GM23338 (cell line): ENCODE data around the gene SCN2B. TPM values are rescaled to one million over a fixed set of nuclear protein-coding genes. Genes with fewer than 3 reads are reported as not detected.

Experiments used
- ATAC-seq: fragments of 200-7000 bp; cut with Tn5 transposase; 3 replicates; pipeline ENCODE4 v1.9.1; 2020
- DNase-seq: peaks from one replicate; pipeline ENCODE4 v3.0.0-alpha.2; 2015; ENCODE audit warnings: low spot score
- H2AFZ ChIP-seq: fragments of 200-600 bp; sonication (generic); 2 replicates; pipeline ENCODE4 v1.8.0; 2016; ENCODE audit warnings: antibody characterized with exemption, mild to moderate bottlenecking, moderate library complexity
- H3F3A ChIP-seq: fragments of 200-600 bp; sonication (generic); replicated peaks from 2 replicates; pipeline ENCODE4 v1.8.0; 2017; ENCODE audit warnings: antibody characterized with exemption, mixed run types, low read depth
- H3K27ac ChIP-seq: fragments of 200-600 bp; sonication (generic); 2 replicates; pipeline ENCODE4 v1.6.1; 2016; ENCODE audit warnings: low read depth
- H3K27me3 ChIP-seq: fragments of 200-600 bp; sonication (generic); 2 replicates; pipeline ENCODE4 v1.8.0; 2016; ENCODE audit warnings: mild to moderate bottlenecking, mixed run types, moderate library complexity; ENCODE audit not compliant: insufficient read depth
- H3K36me3 ChIP-seq: fragments of 200-600 bp; sonication (generic); 2 replicates; pipeline ENCODE4 v1.8.0; 2016; ENCODE audit warnings: mild to moderate bottlenecking; ENCODE audit not compliant: insufficient read depth
- H3K4me1 ChIP-seq: fragments of 200-600 bp; sonication (generic); 2 replicates; pipeline ENCODE4 v1.8.0; 2016; ENCODE audit warnings: mild to moderate bottlenecking, moderate library complexity; ENCODE audit not compliant: insufficient read depth
- H3K4me2 ChIP-seq: fragments of 200-600 bp; sonication (generic); 2 replicates; pipeline ENCODE4 v1.7.1; 2017; ENCODE audit warnings: mixed run types
- H3K4me3 ChIP-seq: fragments of 200-600 bp; sonication (generic); 2 replicates; pipeline ENCODE4 v1.6.1; 2016; ENCODE audit warnings: mixed run types
- H3K79me2 ChIP-seq: fragments of 200-600 bp; sonication (generic); replicated peaks from 2 replicates; pipeline ENCODE4 v1.8.0; 2017; ENCODE audit warnings: mild to moderate bottlenecking; ENCODE audit not compliant: insufficient read depth
- H3K9me2 ChIP-seq: fragments of 200-600 bp; sonication (generic); 2 replicates; pipeline ENCODE4 v1.8.0; 2017; ENCODE audit not compliant: insufficient read depth
- H4K20me1 ChIP-seq: fragments of 200-600 bp; sonication (generic); replicated peaks from 2 replicates; pipeline ENCODE4 v1.8.0; 2017; ENCODE audit warnings: mild to moderate bottlenecking; ENCODE audit not compliant: insufficient read depth
- H3K27ac Mint-ChIP-seq: 2 replicates; pipeline ENCODE4 v1.8.0; 2020; ENCODE audit warnings: inconsistent platforms, mild to moderate bottlenecking, moderate library complexity, mixed read lengths
- H3K27me3 Mint-ChIP-seq: 3 replicates; pipeline ENCODE4 v1.8.0; 2022; ENCODE audit warnings: low read depth, mild to moderate bottlenecking, moderate library complexity, mixed read lengths, inconsistent platforms; ENCODE audit not compliant: insufficient read depth, poor library complexity
- H3K36me3 Mint-ChIP-seq: 3 replicates; pipeline ENCODE4 v1.8.0; 2021; ENCODE audit warnings: low read depth, mild to moderate bottlenecking, inconsistent platforms, moderate library complexity, mixed read lengths
- H3K4me1 Mint-ChIP-seq: 3 replicates; pipeline ENCODE4 v1.8.0; 2020; ENCODE audit warnings: mild to moderate bottlenecking, inconsistent platforms, mixed read lengths
- H3K4me3 Mint-ChIP-seq: 3 replicates; pipeline ENCODE4 v1.8.0; 2021; ENCODE audit warnings: moderate library complexity, mild to moderate bottlenecking, inconsistent platforms, mixed read lengths
- H3K9me3 Mint-ChIP-seq: 3 replicates; pipeline ENCODE4 v1.8.0; 2020; ENCODE audit warnings: moderate library complexity, mild to moderate bottlenecking, inconsistent platforms, mixed read lengths
- CREB1 ChIP-seq: fragments of 250-450 bp; sonication (Bioruptor Pico); IDR thresholded peaks from 2 replicates; pipeline ENCODE4 v1.5.0; 2020; ENCODE audit warnings: low read depth, mild to moderate bottlenecking, moderate library complexity
- CTCF ChIP-seq, 2 experiments: fragments of 200-600 bp in 1 of 2; sonication (generic) in 1 of 2; conservative IDR thresholded peaks; 2 replicates each; pipeline versions ENCODE4 v1.5.1 to v1.6.1; 2016 to 2017; ENCODE audit warnings: antibody characterized with exemption in 2 of 2, low read depth in 2 of 2, mild to moderate bottlenecking in 2 of 2, moderate library complexity in 1 of 2
- ETS1 ChIP-seq: IDR thresholded peaks from 2 replicates; pipeline ENCODE4 v1.6.1; 2016; ENCODE audit warnings: antibody characterized with exemption
- EZH2 ChIP-seq: fragments of 200-600 bp; sonication (generic); IDR thresholded peaks from one replicate; pipeline ENCODE4 v1.8.0; 2017; ENCODE audit warnings: antibody characterized with exemption, mild to moderate bottlenecking, low read depth; ENCODE audit not compliant: unreplicated experiment
- JUNB ChIP-seq: IDR thresholded peaks from one replicate; pipeline ENCODE4 v1.6.1; 2016; ENCODE audit warnings: antibody characterized with exemption; ENCODE audit not compliant: unreplicated experiment
- POLR2AphosphoS5 ChIP-seq: IDR thresholded peaks from 2 replicates; pipeline ENCODE4 v1.6.1; 2016; ENCODE audit warnings: antibody characterized with exemption, low read depth
- REST ChIP-seq: IDR thresholded peaks from one replicate; pipeline ENCODE4 v1.6.1; 2018; ENCODE audit warnings: antibody characterized with exemption; ENCODE audit not compliant: unreplicated experiment
- STAT1 ChIP-seq: IDR thresholded peaks from one replicate; pipeline ENCODE4 v1.6.1; 2016; ENCODE audit warnings: antibody characterized with exemption; ENCODE audit not compliant: unreplicated experiment
- ZNF114 ChIP-seq: fragments of 250-450 bp; sonication (Bioruptor Pico); IDR thresholded peaks from 2 replicates; pipeline ENCODE4 v1.5.0; 2020; ENCODE audit warnings: mild to moderate bottlenecking, moderate library complexity
- ZNF462 ChIP-seq: fragments of 250-450 bp; sonication (Bioruptor Pico); IDR thresholded peaks from 2 replicates; pipeline ENCODE4 v1.5.0; 2020; ENCODE audit warnings: mild to moderate bottlenecking, moderate library complexity
- polyA plus RNA-seq: library from polyadenylated mRNA; unstranded; fragments of >200 nt; fragmentation: Nextera tagmentation; extraction: Ambion mirVana; gene quantifications from 2 replicates; pipeline ENCODE4 v1.2.1, GENCODE V29; 2016
- total RNA-seq: library from RNA; depleted of rRNA; stranded (reverse); fragments of >200 nt; shearing (Covaris generic); gene quantifications from 2 replicates; pipeline ENCODE4 v1.2.3, GENCODE V29; 2014

Gene SCN2B
- total and polyA plus RNA-seq, 2 experiments from 2014 or later, result 0.03 TPM; not detected in 1

- TF ChIP-seq ZNF462 (CRISPR knock-in tag) (no peak), JUNB (no peak), ETS1 (no peak), POLR2AphosphoS5 (no peak), ZNF114 (CRISPR knock-in tag) (no peak), CREB1 (no peak)
These were observed 4.1 kb downstream of the SCN2B start (continued) for GRCh38 chr11:118172356-118172755.

GRCh38 chr11:118171269-118172062, 5.0 kb downstream of the SCN2B start:
- no peaks in the 10 kb centered on the region for H3K36me3 Mint-ChIP-seq
- no peaks in the 10 kb centered on the region; the same call in 2 of the 3 replicates for H3K9me3 Mint-ChIP-seq
- no peaks in the 10 kb centered on the region; the same call in 1 of the 2 replicates for H3K36me3 ChIP-seq
- H3K27me3 Mint-ChIP-seq, result peaks cover 45% of the 10 kb centered on the region
- peak overlapping the region; percentile 97 for H3K4me2 ChIP-seq
- no peaks in the 10 kb centered on the region for H3F3A ChIP-seq
- H3K27ac Mint-ChIP-seq, result no peak overlapping the region
- no peaks in the 10 kb centered on the region for H3K9me2 ChIP-seq
- TF ChIP-seq REST (no peak), EZH2 (peak; percentile 61), CTCF (conservative IDR thresholded peaks at IDR 0.05; ENCODE audit: low read depth in 2 of 2) (peak; percentile 92 to 95), STAT1 (no peak)
- DNase-seq, result peak; percentile 94
- H3K27me3 ChIP-seq, result peaks cover 88% of the 10 kb centered on the region
- ATAC-seq, result peak; percentile 77
- peak overlapping the region; percentile 99 for H2AFZ ChIP-seq
- H3K79me2 ChIP-seq, result no peaks in the 10 kb centered on the region
- H4K20me1 ChIP-seq, result no peaks in the 10 kb centered on the region; the same call in 1 of the 2 replicates
- peak overlapping the region; percentile 89 for H3K4me3 ChIP-seq
- no peak overlapping the region for H3K27ac ChIP-seq
- H3K4me1 ChIP-seq, result peaks cover 29% of the 10 kb centered on the region
- peaks cover 41% of the 10 kb centered on the region for H3K4me1 Mint-ChIP-seq
- H3K4me3 Mint-ChIP-seq, result peak overlapping the region; percentile 70
